MM.1S (cell line): Measurements from ENCODE around the gene NTRK2.

Experiments
- DNase-seq: peaks from one replicate; pipeline ENCODE4 v3.0.0-alpha.2; 2015
- H2AFZ ChIP-seq: fragments of 300-600 bp; sonication (generic); 2 replicates; pipeline ENCODE4 v1.6.0; 2016; ENCODE audit warnings: antibody characterized with exemption, low read length
- H3F3A ChIP-seq: fragments of 300-600 bp; sonication (generic); 2 replicates; pipeline ENCODE4 v1.6.1; 2016; ENCODE audit warnings: mild to moderate bottlenecking, antibody characterized with exemption, low read length, moderate library complexity, mixed read lengths; ENCODE audit not compliant: insufficient read depth
- H3K27ac ChIP-seq: fragments of 300-600 bp; sonication (generic); 2 replicates; pipeline ENCODE4 v1.5.1; 2016; ENCODE audit warnings: mild to moderate bottlenecking, low read length
- H3K27me3 ChIP-seq: fragments of 300-600 bp; sonication (generic); replicated peaks from 2 replicates; pipeline ENCODE4 v1.6.0; 2016; ENCODE audit warnings: low read length; ENCODE audit not compliant: insufficient read depth
- H3K36me3 ChIP-seq: fragments of 300-600 bp; sonication (generic); replicated peaks from 2 replicates; pipeline ENCODE4 v1.6.1; 2016; ENCODE audit warnings: mild to moderate bottlenecking, low read length, mixed read lengths; ENCODE audit not compliant: insufficient read depth
- H3K4me1 ChIP-seq: fragments of 300-600 bp; sonication (generic); 2 replicates; pipeline ENCODE4 v1.6.1; 2016; ENCODE audit warnings: low read length, mixed read lengths
- H3K4me2 ChIP-seq: fragments of 300-600 bp; sonication (generic); 2 replicates; pipeline ENCODE4 v1.6.0; 2016; ENCODE audit warnings: low read depth, low read length
- H3K4me3 ChIP-seq: fragments of 300-600 bp; sonication (generic); 2 replicates; pipeline ENCODE4 v1.5.1; 2016; ENCODE audit warnings: low read length, mixed read lengths
- H3K79me2 ChIP-seq: fragments of 300-600 bp; sonication (generic); 2 replicates; pipeline ENCODE4 v1.6.1; 2016; ENCODE audit warnings: mixed run types, low read length, mixed read lengths
- H3K9ac ChIP-seq: fragments of 300-600 bp; sonication (generic); 2 replicates; pipeline ENCODE4 v1.6.1; 2016; ENCODE audit warnings: low read length, mixed read lengths
- H3K9me2 ChIP-seq: fragments of 300-600 bp; sonication (generic); replicated peaks from 2 replicates; pipeline ENCODE4 v1.6.1; 2016; ENCODE audit warnings: mild to moderate bottlenecking, low read length, mixed read lengths; ENCODE audit not compliant: insufficient read depth
- H3K9me3 ChIP-seq: fragments of 300-600 bp; sonication (generic); replicated peaks from 2 replicates; pipeline ENCODE4 v1.6.1; 2016; ENCODE audit warnings: mild to moderate bottlenecking, low read length, mixed read lengths; ENCODE audit not compliant: insufficient read depth
- H4K20me1 ChIP-seq: fragments of 300-600 bp; sonication (generic); 2 replicates; pipeline ENCODE4 v1.6.1; 2016; ENCODE audit warnings: mild to moderate bottlenecking, low read length, moderate library complexity, mixed read lengths; ENCODE audit not compliant: insufficient read depth
- CTCF ChIP-seq: fragments of 300-600 bp; sonication (generic); IDR thresholded peaks from 2 replicates; pipeline ENCODE4 v1.5.1; 2016; ENCODE audit warnings: antibody characterized with exemption, low read length, mixed read lengths
- EZH2 ChIP-seq: fragments of 300-600 bp; sonication (generic); optimal IDR thresholded peaks from 2 replicates; pipeline ENCODE3; 2017; ENCODE audit warnings: low read depth, mild to moderate bottlenecking, antibody characterized with exemption, low read length, mixed read lengths
- EZH2phosphoT487 ChIP-seq: fragments of 300-600 bp; sonication (generic); IDR thresholded peaks from 2 replicates; pipeline ENCODE4 v1.6.1; 2018; ENCODE audit warnings: antibody characterized with exemption, low read length

NTRK2 gene

GRCh38 chr9:84939774-84940173 is 270.2 kb downstream of the NTRK2 start:
- Histone ChIP-seq H3F3A (no peaks in the 10 kb centered on the region), H3K79me2 (no peaks in the 10 kb centered on the region), H3K27ac (no peak overlapping the region), H3K4me3 (no peak overlapping the region), H3K9me2 (no peaks in the 10 kb centered on the region), H3K36me3 (no peaks in the 10 kb centered on the region), H4K20me1 (no peaks in the 10 kb centered on the region), H3K4me2 (no peak overlapping the region), H3K4me1 (no peaks in the 10 kb centered on the region), H3K9me3 (no peaks in the 10 kb centered on the region), H3K27me3 (no peaks in the 10 kb centered on the region), H2AFZ (no peak overlapping the region), H3K9ac (no peak overlapping the region)
- DNase-seq: no peak
- TF ChIP-seq EZH2 (no peak), CTCF (no peak), EZH2phosphoT487 (no peak)

GRCh38 chr9:84940294-84940693 is 270.8 kb downstream of the NTRK2 start:
- TF ChIP-seq EZH2phosphoT487 (no peak), CTCF (no peak), EZH2 (no peak)
- Histone ChIP-seq H3K27ac (no peak overlapping the region), H3K9me2 (no peaks in the 10 kb centered on the region), H3K4me3 (no peak overlapping the region), H3K27me3 (no peaks in the 10 kb centered on the region), H3F3A (no peaks in the 10 kb centered on the region), H2AFZ (no peak overlapping the region), H3K9me3 (no peaks in the 10 kb centered on the region), H3K36me3 (no peaks in the 10 kb centered on the region), H3K9ac (no peak overlapping the region), H3K79me2 (no peaks in the 10 kb centered on the region), H3K4me1 (no peaks in the 10 kb centered on the region), H3K4me2 (no peak overlapping the region), H4K20me1 (no peaks in the 10 kb centered on the region)
- no peak for DNase-seq

- Histone ChIP-seq H3K36me3 (no peaks in the 10 kb centered on the region), H2AFZ (no peak overlapping the region), H3K9ac (no peak overlapping the region), H3K9me2 (no peaks in the 10 kb centered on the region), H3F3A (no peaks in the 10 kb centered on the region), H3K4me1 (no peaks in the 10 kb centered on the region), H3K27me3 (no peaks in the 10 kb centered on the region), H4K20me1 (no peaks in the 10 kb centered on the region), H3K79me2 (no peaks in the 10 kb centered on the region), H3K9me3 (no peaks in the 10 kb centered on the region), H3K4me2 (no peak overlapping the region), H3K27ac (no peak overlapping the region), H3K4me3 (no peak overlapping the region)
- TF ChIP-seq CTCF (no peak), EZH2 (no peak), EZH2phosphoT487 (no peak)
- DNase-seq: no peak
Observed at GRCh38 chr9:84941792-84942191, 272.3 kb downstream of the NTRK2 start.
